B cell (primary cell): ENCODE results near the gene HENMT1. TPM values are rescaled to one million over a fixed set of nuclear protein-coding genes. Genes with fewer than 3 reads are reported as not detected.

Experiments
- ATAC-seq: fragments of 200-7000 bp; cut with Tn5 transposase; one replicate; pipeline ENCODE4 v1.10.0; 2021; ENCODE audit warnings: low read depth, mild to moderate bottlenecking, moderate number of reproducible peaks, moderate library complexity
- CTCF ChIA-PET: fragments of 350-600 bp; sonication (Branson Sonifier 250); formaldehyde crosslinking; loops from one replicate; lab custom pipeline; 2021; ENCODE audit warnings: antibody characterized with exemption, inconsistent platforms; lab: Charles Lee
- POLR2A ChIA-PET: fragments of 350-600 bp; sonication (Branson Sonifier 250); formaldehyde crosslinking; loops from one replicate; lab custom pipeline; 2021; ENCODE audit warnings: antibody characterized with exemption; lab: Charles Lee
- DNase-seq: peaks from one replicate; pipeline ENCODE4 v3.0.0; 2013
- H2AFZ ChIP-seq: 2 replicates; pipeline ENCODE4 v1.6.1; 2012; ENCODE audit warnings: mild to moderate bottlenecking, low read depth, low read length; ENCODE audit not compliant: insufficient read depth, poor library complexity, severe bottlenecking
- H3K27ac ChIP-seq, 2 donors: 1 replicate in 1 of 2; 2 replicates in 1 of 2; pipeline ENCODE4 v1.5.1; 2012 to 2013; ENCODE audit warnings: low read length in 2 of 2, mild to moderate bottlenecking in 2 of 2, moderate library complexity in 1 of 2
- H3K27me3 ChIP-seq, 4 experiments: fragments of 200-600 bp in 1 of 4; sonication (generic) in 1 of 4; replicated peaks in 1 of 4; 1 replicate in 2 of 4; 2 replicates in 2 of 4; pipeline versions ENCODE4 v1.6.1 to v1.7.0; 2013 to 2016; ENCODE audit warnings: low read length in 3 of 4, mild to moderate bottlenecking in 2 of 4, mixed read lengths in 1 of 4, moderate library complexity in 1 of 4; ENCODE audit not compliant: insufficient read depth in 4 of 4, control insufficient read depth in 3 of 4; ENCODE audit errors: control extremely low read depth in 1 of 4
- H3K36me3 ChIP-seq, 2 experiments: replicated peaks in 1 of 2; 1 replicate in 1 of 2; 2 replicates in 1 of 2; pipeline versions ENCODE4 v1.6.1 to v1.7.1; 2013; ENCODE audit warnings: low read length in 1 of 2; ENCODE audit not compliant: insufficient read depth in 2 of 2, control insufficient read depth in 1 of 2; ENCODE audit errors: control extremely low read depth in 1 of 2, extremely low read depth in 1 of 2
- H3K4me1 ChIP-seq, 2 donors: fragments of 200-600 bp in 1 of 2; sonication (generic) in 1 of 2; 1 replicate in 1 of 2; 2 replicates in 1 of 2; pipeline versions ENCODE4 v1.5.1 to v1.6.1; 2013 to 2017; ENCODE audit warnings: low read length in 2 of 2; ENCODE audit not compliant: control insufficient read depth in 2 of 2, insufficient read depth in 2 of 2
- H3K4me2 ChIP-seq: replicated peaks from 2 replicates; pipeline ENCODE3; 2012; ENCODE audit warnings: mild to moderate bottlenecking, low read depth, low read length; ENCODE audit not compliant: poor library complexity, severe bottlenecking
- H3K4me3 ChIP-seq, 5 experiments: fragments of 200-600 bp in 1 of 5; sonication (generic) in 1 of 5; 1 replicate in 3 of 5; 2 replicates in 2 of 5; pipeline versions ENCODE4 v1.5.1 to v1.7.0; 2011 to 2016; ENCODE audit warnings: low read length in 4 of 5, mild to moderate bottlenecking in 4 of 5, low read depth in 2 of 5, control low read depth in 1 of 5, moderate library complexity in 1 of 5; ENCODE audit not compliant: insufficient read depth in 1 of 5; ENCODE audit errors: control extremely low read depth in 1 of 5, extremely low read depth in 1 of 5
- H3K79me2 ChIP-seq: fragments of 200-600 bp; sonication (generic); one replicate; pipeline ENCODE4 v1.6.0; 2016; ENCODE audit warnings: low read length; ENCODE audit not compliant: control insufficient read depth, insufficient read depth
- H3K9ac ChIP-seq: fragments of 200-600 bp; sonication (generic); 2 replicates; pipeline ENCODE4 v1.6.1; 2017; ENCODE audit warnings: mild to moderate bottlenecking, low read length, moderate library complexity
- H3K9me3 ChIP-seq, 3 donors: one replicate each; pipeline versions ENCODE4 v1.6.1 to v1.7.1; 2013; ENCODE audit warnings: low read length in 2 of 3; ENCODE audit not compliant: control insufficient read depth in 2 of 3, insufficient read depth in 1 of 3; ENCODE audit errors: control extremely low read depth in 1 of 3
- H4K20me1 ChIP-seq: 2 replicates; pipeline ENCODE4 v1.6.0; 2012; ENCODE audit warnings: mild to moderate bottlenecking, low read length; ENCODE audit not compliant: insufficient read depth, control insufficient read depth, poor library complexity, severe bottlenecking
- H3K27ac Mint-ChIP-seq: one replicate; pipeline ENCODE4 v1.8.0; 2021; ENCODE audit warnings: mixed read lengths
- H3K27me3 Mint-ChIP-seq: one replicate; pipeline ENCODE4 v1.8.0; 2021; ENCODE audit warnings: mixed read lengths
- H3K4me1 Mint-ChIP-seq: one replicate; pipeline ENCODE4 v1.8.0; 2021; ENCODE audit warnings: mixed read lengths
- H3K4me3 Mint-ChIP-seq: one replicate; pipeline ENCODE4 v1.8.0; 2021; ENCODE audit warnings: mixed read lengths
- H3K9me3 Mint-ChIP-seq: one replicate; pipeline ENCODE4 v1.8.0; 2022; ENCODE audit warnings: mixed read lengths; ENCODE audit not compliant: insufficient read depth
- CTCF ChIP-seq: fragments of 200-600 bp; IDR thresholded peaks from one replicate; pipeline ENCODE4 v1.8.0; 2022; ENCODE audit warnings: antibody characterized with exemption, mild to moderate bottlenecking
- EZH2 ChIP-seq: IDR thresholded peaks from 2 replicates; pipeline ENCODE4 v1.6.1; 2012; ENCODE audit warnings: borderline replicate concordance, low read depth, mild to moderate bottlenecking, moderate library complexity, low read length; ENCODE audit not compliant: insufficient read depth, poor library complexity, severe bottlenecking
- WGBS: methylation state at CpG from one replicate; pipeline ENCODE4 v1.1.5; 2013; ENCODE audit warnings: missing lambda C conversion rate; ENCODE audit not compliant: insufficient coverage; 5-methylcytosine and 5-hydroxymethylcytosine counted together
- intact Hi-C: fragments of 100-400 bp; cut with micrococcal nuclease; formaldehyde crosslinking; loops from one replicate; pipeline ENCODE4 v1.10.0; 2022
- polyA plus RNA-seq: library from polyadenylated mRNA; depleted of rRNA; stranded (reverse); fragments of >200 nt; gene quantifications from 2 replicates; pipeline ENCODE4 v1.2.3, GENCODE V29; 2012
- total RNA-seq, 2 donors: library from RNA; stranded (reverse); fragments of 120-200 nt in 1 of 2; gene quantifications; 1 replicate in 1 of 2; 2 replicates in 1 of 2; pipeline versions ENCODE4 v1.2.3 to v1.2.4, GENCODE V29; 2013 to 2022

Gene HENMT1
- total and polyA plus RNA-seq, 2 donors (not counting 1 experiment from before 2014, with no cell fraction given): 4.2 to 6.4 TPM

- H3K36me3 ChIP-seq: peaks cover 8 to 26% of the 10 kb centered on the region in 2 experiments
- 0% methylated on average over 25 of the region's 36 CpGs for WGBS
- peaks cover 21 to 35% of the 10 kb centered on the region in 2 donors for H3K4me1 ChIP-seq
- CTCF ChIA-PET: interaction anchor here (0.8 to 3.2 kb wide), 14 partner anchors 11 to 493 kb away, joined by 3 to 18 read pairs (median 6); partner anchors contain the start of genes EEIG2, HENMT1 and SLC25A24
- POLR2A ChIA-PET: interaction anchor here (0.6 to 3.1 kb wide), 9 partner anchors 25 to 493 kb away, joined by 3 to 45 read pairs (median 5); partner anchors contain the start of genes CLCC1, EEIG2, HENMT1 and SLC25A24
- H4K20me1 ChIP-seq: peaks cover 38% of the 10 kb centered on the region
- Mint-ChIP-seq H3K27ac (peak overlapping the region; percentile 97), H3K27me3 (no peaks in the 10 kb centered on the region), H3K9me3 (no peaks in the 10 kb centered on the region), H3K4me3 (peak overlapping the region; percentile 98), H3K4me1 (peaks cover 43% of the 10 kb centered on the region)
- peak overlapping the region; percentile 92 for H3K4me2 ChIP-seq
- no peaks in the 10 kb centered on the region for H3K9me3 ChIP-seq
- peak overlapping the region; percentile 95 for H2AFZ ChIP-seq
- H3K27ac ChIP-seq: peak overlapping the region; percentile 96 to 99
- DNase-seq (peak; percentile 57), ATAC-seq (peak; percentile 51)
- peak overlapping the region; percentile 96 for H3K9ac ChIP-seq
- H3K27me3 ChIP-seq: no peaks in the 10 kb centered on the region
- intact Hi-C loops: loop anchor here (1.0 to 5.0 kb wide), 8 partner anchors 32 to 493 kb away; partner anchors contain the start of genes CLCC1, EEIG2, HENMT1 and SLC25A24
- H3K4me3 ChIP-seq: peak overlapping the region; percentile 84 to 93 (median 90)
- peaks cover 59% of the 10 kb centered on the region for H3K79me2 ChIP-seq
- TF ChIP-seq EZH2 (no peak), CTCF (no peak)
These were observed 32.1 kb upstream of the HENMT1 start for GRCh38 chr1:108692724-108693655.
